GM18526 (cell line): ENCODE results near the gene RAB13.
A peak's percentile ranks its signal among the peaks of the same experiment; 100 is the strongest.

Experiments used
- POLR2A ChIP-seq: IDR thresholded peaks from 3 replicates; pipeline ENCODE4 v1.6.1; 2011; ENCODE audit not compliant: insufficient read length; ENCODE audit errors: extremely low read depth

Gene RAB13

DNA sequence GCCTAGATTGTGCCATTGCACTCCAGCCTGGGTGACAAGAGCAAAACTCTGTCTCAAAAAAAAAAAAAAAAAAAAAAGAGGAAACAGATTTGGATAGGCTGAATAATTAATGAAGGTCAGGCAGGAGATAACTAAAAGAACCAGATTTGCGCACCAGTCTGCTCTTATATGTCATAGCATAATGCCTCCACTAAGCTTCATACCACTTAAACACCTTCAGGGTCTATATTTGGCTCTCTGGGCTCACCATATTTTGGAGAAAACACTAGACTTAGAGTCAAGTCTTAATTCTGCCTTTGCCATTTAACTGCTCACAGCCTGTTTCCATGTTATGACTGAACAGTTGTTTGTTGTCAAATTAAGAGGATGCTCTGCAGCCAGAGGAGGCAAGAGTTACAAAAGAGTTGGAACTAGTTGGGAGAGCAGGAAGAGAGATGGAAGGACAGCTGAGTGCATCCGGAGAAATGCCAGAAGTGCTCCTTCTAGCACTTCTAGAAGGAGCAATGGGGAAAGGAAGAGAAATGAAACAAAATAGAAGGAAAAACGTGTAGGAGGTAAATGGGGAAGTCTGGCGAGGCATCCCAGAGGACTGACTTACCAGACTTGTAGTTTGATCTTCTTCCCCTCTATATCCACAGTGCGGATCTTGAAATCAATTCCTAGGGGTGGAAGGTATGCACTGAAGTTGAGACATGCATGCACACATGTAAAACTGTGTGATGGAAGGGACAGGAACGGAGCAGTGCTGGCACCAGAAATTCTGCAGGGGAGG, 1.8 kb downstream of the RAB13 start:
- TF ChIP-seq POLR2A = no peak

GRCh38 chr1:153978274-153978909, 7.7 kb downstream of the RAB13 start:
- TF ChIP-seq POLR2A = no peak

- TF ChIP-seq POLR2A = peak; percentile 89
Measured at GRCh38 chr1:153977250-153978240, 8.6 kb downstream of the RAB13 start, which contains the start of gene JTB. Gene JTB (minus strand): TSS chr1:153977674. CDS start chr1:153977252, 422 bp downstream.

GRCh38 chr1:153976819-153977249, 9.3 kb downstream of the RAB13 start:
- TF ChIP-seq POLR2A = no peak

DNA sequence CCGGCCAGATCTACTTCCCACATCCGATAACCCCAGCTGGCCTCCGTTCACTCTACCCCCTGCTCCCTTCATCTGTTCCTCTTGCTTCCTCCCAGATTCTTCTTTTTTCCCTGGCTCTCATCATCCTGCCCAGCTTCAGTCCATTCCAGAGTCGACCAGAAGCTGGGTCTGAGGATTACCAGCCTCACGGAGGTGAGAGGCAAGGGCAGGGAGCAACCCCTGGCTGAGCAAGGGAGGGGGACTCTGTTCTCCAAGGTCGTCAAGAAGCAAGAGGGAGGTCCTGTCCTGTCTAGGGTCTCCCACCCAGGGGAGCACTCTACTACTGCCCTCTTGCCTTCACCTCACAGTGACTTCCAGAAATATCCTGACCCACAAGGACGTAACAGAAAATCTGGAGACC, 12.6 kb downstream of the RAB13 start:
- TF ChIP-seq POLR2A = no peak

GRCh38 chr1:153973071-153973470, 13.1 kb downstream of the RAB13 start:
- no peak for TF ChIP-seq POLR2A

DNA sequence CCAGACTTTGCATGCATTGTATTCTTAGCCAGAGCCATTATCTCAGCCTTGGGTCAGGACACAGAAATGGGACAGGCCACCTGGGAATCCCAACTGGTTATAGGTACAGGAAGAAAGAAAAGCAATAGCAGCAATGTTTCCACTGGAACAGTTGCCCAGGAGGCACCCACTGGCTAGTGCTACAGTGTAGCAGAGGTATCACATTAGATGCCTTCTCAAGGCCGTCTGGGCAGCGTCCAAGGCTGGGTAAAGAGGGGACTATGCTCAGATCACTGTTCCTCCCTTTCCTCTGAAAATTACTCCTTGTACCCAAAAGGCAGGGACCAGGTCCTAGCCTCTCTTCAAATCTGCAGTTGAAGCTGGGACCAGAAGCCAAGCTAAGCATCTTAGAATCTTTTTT, 15.8 kb downstream of the RAB13 start:
- TF ChIP-seq POLR2A = no peak

- TF ChIP-seq POLR2A = no peak
Measured at GRCh38 chr1:153968972-153969371, 17.2 kb downstream of the RAB13 start.

DNA sequence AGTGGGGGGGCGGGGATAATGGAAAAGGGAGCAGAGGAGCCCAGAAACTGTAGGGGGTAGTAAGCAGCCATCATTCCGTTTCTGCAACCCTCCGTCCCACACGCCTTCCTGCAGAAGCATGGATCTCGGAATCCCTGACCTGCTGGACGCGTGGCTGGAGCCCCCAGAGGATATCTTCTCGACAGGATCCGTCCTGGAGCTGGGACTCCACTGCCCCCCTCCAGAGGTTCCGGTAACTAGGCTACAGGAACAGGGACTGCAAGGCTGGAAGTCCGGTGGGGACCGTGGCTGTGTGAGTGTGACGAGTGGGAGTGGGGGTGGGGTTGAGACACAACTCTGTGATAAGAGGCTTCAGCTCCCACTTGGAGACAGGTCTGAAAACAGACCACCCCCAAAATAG, 17.7 kb downstream of the RAB13 start:
- TF ChIP-seq POLR2A = no peak

DNA sequence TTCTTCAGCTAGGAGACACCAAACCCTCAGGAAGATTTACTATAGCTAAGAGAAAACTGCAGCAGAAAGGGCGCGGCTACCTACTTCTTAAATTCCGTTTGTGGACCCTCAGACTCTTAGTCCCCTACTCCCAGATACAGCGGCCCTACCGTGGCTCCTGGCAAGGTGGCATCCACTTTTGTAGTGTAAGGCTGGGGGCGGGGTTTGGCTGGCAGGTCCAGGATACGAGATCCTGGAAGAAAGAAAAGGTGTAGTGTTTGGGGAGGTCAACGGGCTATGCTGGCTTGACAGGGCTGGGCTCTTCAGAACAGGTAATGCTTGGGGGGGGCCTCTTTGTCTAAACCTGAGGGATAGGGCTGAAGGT, 18.2 kb downstream of the RAB13 start:
- no peak for TF ChIP-seq POLR2A

GRCh38 chr1:153967107-153967999, 18.8 kb downstream of the RAB13 start, which contains the start of gene CREB3L4:
Gene CREB3L4 (plus strand): TSS chr1:153967902. CDS start chr1:153968526, 624 bp downstream.
- peak; percentile 72 for TF ChIP-seq POLR2A

DNA sequence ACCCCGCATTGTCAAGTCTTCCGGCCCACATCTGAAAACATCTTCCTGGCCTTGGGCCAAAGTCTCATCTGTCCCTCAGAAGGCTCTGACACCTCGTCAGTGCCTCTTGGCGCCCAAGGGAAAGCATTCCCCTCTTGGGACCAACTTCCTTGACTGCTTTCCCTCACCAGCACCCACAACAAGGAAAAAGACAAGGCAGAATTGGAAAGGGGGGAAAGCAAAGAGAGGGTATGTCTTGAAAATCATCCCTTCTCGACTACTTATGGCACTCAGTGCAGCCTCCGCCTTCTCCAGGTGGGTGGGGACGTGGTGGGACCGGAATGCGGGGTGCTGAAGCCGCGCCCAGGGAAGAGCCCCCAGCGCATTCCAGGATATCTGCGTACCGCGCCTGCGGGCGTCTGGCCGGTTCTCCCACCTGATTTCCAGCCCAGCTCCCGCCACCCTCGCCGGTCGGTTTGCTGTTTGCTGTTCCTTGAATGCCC, 22.2 kb downstream of the RAB13 start:
- TF ChIP-seq POLR2A = no peak

GRCh38 chr1:153963030-153963849, 22.9 kb downstream of the RAB13 start, which contains the start of gene SLC39A1:
Gene SLC39A1 (minus strand): TSS chr1:153963537. CDS start chr1:153962715, 822 bp downstream.
- peak; percentile 73 for TF ChIP-seq POLR2A
